GM12891 (cell line): ENCODE data around the gene ZNF688.

ENCODE experiments used
- DNase-seq: peaks from one replicate; pipeline ENCODE4 v3.0.0; 2011; ENCODE audit warnings: low spot score; ENCODE audit not compliant: insufficient read length
- FAIRE-seq: peaks from 2 replicates; lab custom pipeline; 2011; peaks lifted over from hg19 to GRCh38; lab: Jason Lieb, UNC
- PAX5 ChIP-seq: IDR thresholded peaks from 2 replicates; pipeline ENCODE4 v1.6.1; 2011; ENCODE audit warnings: low read length, moderate library complexity, mild to moderate bottlenecking; ENCODE audit not compliant: insufficient read depth, severe bottlenecking
- POLR2A ChIP-seq: IDR thresholded peaks from 2 replicates; pipeline ENCODE4 v1.6.1; 2011; ENCODE audit warnings: low read depth, low read length, control low read depth
- POLR2AphosphoS5 ChIP-seq: IDR thresholded peaks from 2 replicates; pipeline ENCODE4 v1.6.1; 2011; ENCODE audit warnings: low read depth, low read length, control low read depth
- POU2F2 ChIP-seq: IDR thresholded peaks from 2 replicates; pipeline ENCODE4 v1.6.1; 2011; ENCODE audit warnings: low read depth, mild to moderate bottlenecking, control low read depth, low read length, moderate library complexity
- SPI1 ChIP-seq: IDR thresholded peaks from 2 replicates; pipeline ENCODE4 v1.6.1; 2011; ENCODE audit warnings: low read depth, low read length, control low read depth
- TAF1 ChIP-seq: IDR thresholded peaks from 2 replicates; pipeline ENCODE4 v1.6.1; 2011; ENCODE audit warnings: low read depth, low read length, control low read depth

The ZNF688 gene

DNA sequence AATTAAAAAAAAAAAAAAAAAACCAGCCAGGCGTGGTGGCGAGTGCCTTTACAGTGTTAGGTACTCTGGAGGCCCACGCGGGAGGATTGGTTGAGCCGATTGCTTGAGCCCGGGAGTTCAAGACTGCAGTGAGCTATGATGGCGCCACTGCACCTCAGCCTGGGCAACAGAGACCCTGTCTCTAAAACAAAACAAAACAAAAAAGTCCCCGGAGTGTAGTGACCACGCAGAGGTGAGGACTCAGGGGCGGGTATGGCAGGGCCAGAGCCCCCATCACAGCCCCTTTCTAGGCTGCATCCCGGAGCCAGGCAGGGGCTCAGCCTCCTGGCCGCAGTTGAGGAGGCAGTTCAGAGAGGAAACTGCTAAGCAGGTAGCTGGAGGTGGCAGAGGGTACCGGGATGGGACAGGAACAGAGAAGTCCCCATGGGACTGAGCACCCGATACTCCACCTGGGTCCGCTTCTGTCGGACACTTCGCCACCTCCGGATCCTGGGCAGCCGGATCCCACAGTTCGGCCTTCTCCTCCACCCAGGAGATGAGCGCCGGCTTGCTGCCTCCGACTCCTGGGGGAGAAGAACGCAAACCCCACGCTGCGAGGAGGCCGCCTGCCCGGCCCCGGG is 37.7 kb downstream of the ZNF688 start:
- no peak for TF ChIP-seq PAX5
- no peak for TF ChIP-seq POLR2A
- no peak for TF ChIP-seq POU2F2
- no peak for TF ChIP-seq SPI1
- no peak for TF ChIP-seq POLR2AphosphoS5
- no peak for TF ChIP-seq TAF1
- no peak for DNase-seq
- FAIRE-seq, result no peak

GRCh38 chr16:30533146-30533522 is 38.4 kb downstream of the ZNF688 start:
- no peak for TF ChIP-seq SPI1
- FAIRE-seq (no peak), DNase-seq (no peak)

DNA sequence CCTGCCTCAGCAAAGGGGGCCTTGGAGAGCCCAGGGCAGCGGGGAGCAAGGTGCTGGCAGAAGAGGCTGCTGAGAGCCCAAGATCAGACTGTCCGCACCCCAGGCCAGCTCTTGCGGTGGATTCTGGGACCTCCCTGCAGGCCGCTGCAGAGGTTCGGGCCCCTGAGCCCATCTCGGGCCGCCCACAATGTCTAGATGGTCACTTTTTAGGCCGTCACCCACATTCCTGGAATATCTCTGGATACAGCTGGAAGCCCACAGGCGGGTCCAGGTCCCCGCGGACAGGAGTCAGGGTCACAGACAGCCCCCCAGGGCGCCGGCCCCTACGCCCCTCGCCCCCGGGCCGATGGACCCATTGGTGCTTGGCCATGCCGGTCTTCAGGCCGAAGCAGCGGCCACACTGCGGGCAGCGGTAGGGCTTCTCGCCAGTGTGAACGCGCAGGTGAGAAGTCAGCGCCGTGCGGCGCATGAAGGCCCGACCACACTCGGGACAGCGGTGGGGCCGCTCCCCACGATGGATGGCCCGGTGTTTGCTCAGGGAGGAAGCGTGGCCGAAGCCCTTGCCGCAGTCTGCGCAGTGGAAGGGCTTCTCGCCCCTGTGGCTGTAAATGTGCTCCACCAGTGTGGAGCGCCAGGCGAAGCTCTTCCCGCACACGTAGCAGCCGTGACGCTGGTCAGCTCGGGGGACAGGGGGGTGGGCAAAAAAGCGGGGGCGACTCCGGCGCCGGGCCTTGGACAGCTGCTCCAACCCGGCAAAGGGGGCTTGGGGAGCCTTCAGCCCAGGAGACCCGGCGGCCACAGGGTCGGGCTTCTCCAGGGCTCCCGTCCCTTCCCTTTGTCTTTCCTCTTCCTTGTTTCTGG is 39.0 kb downstream of the ZNF688 start:
- DNase-seq (no peak), FAIRE-seq (no peak)
- TF ChIP-seq POLR2A (no peak), PAX5 (no peak), POLR2AphosphoS5 (no peak), TAF1 (no peak), POU2F2 (no peak), SPI1 (no peak)

DNA sequence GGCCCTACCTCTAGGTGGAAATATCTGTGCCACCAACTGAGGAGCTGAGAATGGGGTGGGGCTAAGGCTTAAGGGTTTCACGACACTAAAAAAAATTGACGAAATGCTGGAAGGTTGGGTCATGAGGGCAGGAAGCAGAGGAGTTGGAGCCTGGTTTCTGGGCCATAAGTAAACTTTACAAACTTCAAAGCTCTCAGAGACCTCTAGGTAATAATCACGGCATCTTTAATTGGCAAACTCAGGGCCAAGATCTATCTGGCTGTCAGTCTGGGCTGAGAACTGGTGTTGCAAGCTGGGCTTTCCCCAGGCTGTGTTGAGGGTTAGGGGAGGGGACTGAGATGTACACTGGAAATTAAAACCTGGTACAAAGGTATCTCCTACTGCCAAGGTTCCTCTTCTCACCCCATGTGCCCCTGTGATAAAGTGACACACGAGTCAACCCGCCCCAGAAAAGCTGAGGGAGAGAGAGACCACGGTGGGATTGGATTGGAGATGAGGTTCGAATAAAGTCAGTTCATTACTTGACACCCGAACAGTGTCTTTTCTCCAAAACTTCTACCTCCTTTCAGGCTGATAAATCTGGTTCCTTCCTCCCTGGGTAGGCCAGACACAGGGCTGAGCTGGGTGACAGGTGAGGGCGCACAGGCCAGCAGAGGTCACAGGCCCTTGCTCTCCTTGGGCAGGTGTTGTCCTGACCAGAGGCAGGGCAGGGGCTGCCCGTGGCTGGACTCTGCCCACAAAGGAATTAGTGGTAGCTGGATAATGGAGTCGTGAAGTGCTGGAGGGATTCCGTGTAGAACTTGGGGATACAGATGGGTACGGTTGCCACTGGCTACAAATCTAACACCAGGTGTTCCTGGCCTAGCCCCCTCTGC is 41.1 kb downstream of the ZNF688 start:
- no peak for FAIRE-seq
- no peak for DNase-seq
- TF ChIP-seq SPI1, result no peak
- TF ChIP-seq POLR2AphosphoS5, result no peak
- no peak for TF ChIP-seq POU2F2
- no peak for TF ChIP-seq POLR2A
- no peak for TF ChIP-seq PAX5
- no peak for TF ChIP-seq TAF1

DNA sequence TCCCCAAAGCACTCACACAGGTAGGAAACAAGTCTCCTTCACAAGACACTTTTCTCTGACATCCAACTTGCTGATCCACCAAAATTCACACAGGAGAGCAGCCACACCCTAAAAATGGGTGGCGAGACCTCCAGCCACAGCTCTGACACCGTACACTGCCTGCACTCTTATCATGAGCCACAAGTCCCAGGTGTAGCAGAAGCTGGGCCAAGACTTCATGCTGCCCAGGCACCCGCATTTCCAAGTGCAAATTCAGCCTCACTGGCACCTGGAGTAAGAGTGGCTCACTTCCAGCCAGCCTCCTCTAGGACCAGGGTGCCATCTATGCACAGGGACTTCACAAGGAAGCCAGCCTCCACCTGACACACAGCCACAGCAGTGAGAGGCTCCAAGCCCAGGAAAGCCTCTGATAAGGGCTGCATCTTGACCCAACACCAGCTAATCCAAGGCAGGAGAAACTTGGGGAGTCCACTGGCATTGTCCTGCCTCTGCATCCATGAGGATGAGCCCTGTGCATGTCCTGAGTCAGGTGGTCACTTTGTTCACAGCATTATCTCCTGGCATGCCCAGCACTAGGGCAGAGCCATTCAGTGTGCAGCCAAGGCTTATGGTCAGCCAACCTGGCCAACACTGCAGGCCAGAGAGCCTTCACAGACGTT is 42.6 kb downstream of the ZNF688 start:
- DNase-seq (no peak), FAIRE-seq (no peak)
- TF ChIP-seq TAF1 (no peak), SPI1 (no peak), PAX5 (no peak), POLR2A (no peak), POLR2AphosphoS5 (no peak), POU2F2 (no peak)

- DNase-seq, result peak; percentile 58
- FAIRE-seq, result no peak
- TF ChIP-seq SPI1 (peak; percentile 98), POLR2A (no peak)
These were observed 43.8 kb downstream of the ZNF688 start for GRCh38 chr16:30527635-30528178.

- TF ChIP-seq SPI1, result no peak
- peak; percentile 35; the same call in 1 of the 2 replicates for TF ChIP-seq POLR2AphosphoS5
- TF ChIP-seq TAF1, result peak; percentile 43; the same call in 1 of the 2 replicates
- 0 out of 2 replicates have a peak, but pooled peaks have one; percentile 10 for TF ChIP-seq POU2F2
- TF ChIP-seq PAX5, result no peak
- 0 out of 2 replicates have a peak, but pooled peaks have one; percentile 19 for TF ChIP-seq POLR2A
- FAIRE-seq (peak; percentile 97), DNase-seq (peak; percentile 98)
These were observed 44.5 kb downstream of the ZNF688 start for GRCh38 chr16:30526823-30527634.

- no peak for TF ChIP-seq POLR2A
- TF ChIP-seq POU2F2, result no peak
- TF ChIP-seq POLR2AphosphoS5, result no peak
- TF ChIP-seq SPI1, result no peak
- TF ChIP-seq PAX5, result no peak
- no peak for TF ChIP-seq TAF1
- FAIRE-seq (peak; percentile 23), DNase-seq (peak; percentile 72)
These were observed 45.2 kb downstream of the ZNF688 start, which contains the start of gene ZNF768 for GRCh38 chr16:30526137-30526822. ZNF768 (minus strand) TSS chr16:30526566; CDS start chr16:30526413, 153 bp downstream.
